HEK293 (cell line): ENCODE measurements around the gene CYTH3.

Source experiments
- CTCF ChIA-PET: fragments of 350-600 bp; formaldehyde crosslinking; extraction: SDS; loops from one replicate; lab custom pipeline; 2021; ENCODE audit warnings: antibody characterized with exemption; lab: Yijun Ruan, JAX
- POLR2A ChIA-PET: fragments of 300-600 bp; formaldehyde crosslinking; extraction: SDS; loops from one replicate; lab custom pipeline; 2020; ENCODE audit warnings: antibody characterized with exemption, inconsistent platforms; lab: Yijun Ruan, JAX
- H3K27ac ChIP-seq: fragments of 200-500 bp; sonication (Bioruptor generic); 2 replicates; pipeline ENCODE4 v1.5.1; 2014; ENCODE audit warnings: low read depth, low read length, control low read depth, inconsistent platforms; ENCODE audit errors: extremely low read depth
- H3K36me3 ChIP-seq, 2 experiments: fragments of 200-500 bp in 1 of 2; sonication (Bioruptor generic) in 1 of 2; 1 replicate in 1 of 2; 2 replicates in 1 of 2; pipeline ENCODE4 v1.5.1; 2014 to 2017; ENCODE audit warnings: inconsistent platforms in 2 of 2, low read length in 2 of 2; ENCODE audit not compliant: control insufficient read depth in 2 of 2, insufficient read depth in 1 of 2
- H3K4me1 ChIP-seq: fragments of 200-500 bp; sonication (Bioruptor generic); 2 replicates; pipeline ENCODE4 v1.5.1; 2014; ENCODE audit warnings: mild to moderate bottlenecking, low read length, inconsistent platforms; ENCODE audit not compliant: control insufficient read depth, insufficient read depth
- H3K4me3 ChIP-seq: 2 replicates; pipeline ENCODE4 v1.5.1; 2011; ENCODE audit warnings: low read depth, mild to moderate bottlenecking, control low read depth, low read length, moderate library complexity
- H3K9me3 ChIP-seq: fragments of 200-500 bp; sonication (Bioruptor generic); 2 replicates; pipeline ENCODE4 v1.5.1; 2014; ENCODE audit warnings: low read depth, low read length, inconsistent platforms; ENCODE audit not compliant: control insufficient read depth, insufficient read depth
- BCL11A ChIP-seq: fragments of 450-650 bp; formaldehyde crosslinking; IDR thresholded peaks from 2 replicates; pipeline ENCODE4 v1.5.1; 2016; ENCODE audit warnings: low read depth, missing biosample characterization, missing genetic modification characterization
- GLI4 ChIP-seq: fragments of 450-650 bp; formaldehyde crosslinking; IDR thresholded peaks from 2 replicates; pipeline ENCODE4 v1.5.1; 2016; ENCODE audit warnings: missing biosample characterization, missing genetic modification characterization
- ZFHX2 ChIP-seq: fragments of 450-650 bp; formaldehyde crosslinking; conservative IDR thresholded peaks from 2 replicates; pipeline ENCODE4 v1.5.1; 2016; ENCODE audit warnings: missing biosample characterization, missing genetic modification characterization
- ZNF112 ChIP-seq: fragments of 450-650 bp; formaldehyde crosslinking; IDR thresholded peaks from 2 replicates; pipeline ENCODE4 v1.5.0; 2017; ENCODE audit warnings: missing biosample characterization, missing genetic modification characterization
- ZNF121 ChIP-seq: fragments of 450-650 bp; formaldehyde crosslinking; IDR thresholded peaks from 2 replicates; pipeline ENCODE4 v1.5.1; 2016; ENCODE audit warnings: missing biosample characterization, missing genetic modification characterization
- ZNF132 ChIP-seq: fragments of 450-650 bp; formaldehyde crosslinking; IDR thresholded peaks from 2 replicates; pipeline ENCODE4 v1.5.1; 2017; ENCODE audit warnings: missing biosample characterization, missing genetic modification characterization, borderline replicate concordance
- ZNF214 ChIP-seq: fragments of 450-650 bp; formaldehyde crosslinking; IDR thresholded peaks from 2 replicates; pipeline ENCODE4 v1.5.1; 2017; ENCODE audit warnings: missing biosample characterization, mild to moderate bottlenecking, missing genetic modification characterization, borderline replicate concordance
- ZNF223 ChIP-seq: fragments of 450-650 bp; formaldehyde crosslinking; IDR thresholded peaks from 2 replicates; pipeline ENCODE4 v1.5.1; 2016; ENCODE audit warnings: missing biosample characterization, missing genetic modification characterization
- ZNF354C ChIP-seq: fragments of 450-650 bp; formaldehyde crosslinking; IDR thresholded peaks from 2 replicates; pipeline ENCODE4 v1.5.1; 2016; ENCODE audit warnings: missing biosample characterization, missing genetic modification characterization, low read depth, borderline replicate concordance
- ZNF362 ChIP-seq: fragments of 450-650 bp; formaldehyde crosslinking; IDR thresholded peaks from 2 replicates; pipeline ENCODE4 v1.5.1; 2016; ENCODE audit warnings: missing biosample characterization, missing genetic modification characterization
- ZNF416 ChIP-seq: fragments of 450-650 bp; formaldehyde crosslinking; IDR thresholded peaks from 2 replicates; pipeline ENCODE4 v1.5.1; 2016; ENCODE audit warnings: missing biosample characterization, missing genetic modification characterization
- ZNF510 ChIP-seq: fragments of 450-650 bp; formaldehyde crosslinking; IDR thresholded peaks from 2 replicates; pipeline ENCODE4 v1.5.1; 2018; ENCODE audit warnings: mild to moderate bottlenecking, missing genetic modification characterization, missing biosample characterization; ENCODE audit not compliant: insufficient replicate concordance
- ZNF518A ChIP-seq: fragments of 450-650 bp; formaldehyde crosslinking; conservative IDR thresholded peaks from 2 replicates; pipeline ENCODE4 v1.5.1; 2016; ENCODE audit warnings: low read depth, missing biosample characterization, missing genetic modification characterization
- ZNF626 ChIP-seq: fragments of 450-650 bp; sonication (Bioruptor Pico); formaldehyde crosslinking; IDR thresholded peaks from 2 replicates; pipeline ENCODE4 v1.5.1; 2018; ENCODE audit warnings: missing biosample characterization, missing genetic modification characterization, inconsistent platforms
- ZSCAN5A ChIP-seq: fragments of 450-650 bp; formaldehyde crosslinking; IDR thresholded peaks from 2 replicates; pipeline ENCODE4 v1.5.1; 2016; ENCODE audit warnings: missing biosample characterization, missing genetic modification characterization

The CYTH3 gene

GRCh38 chr7:6142871-6143380 lies 129.5 kb downstream of the CYTH3 start:
- Histone ChIP-seq H3K4me3 (no peak overlapping the region), H3K27ac (no peak overlapping the region), H3K36me3 (peaks cover 37 to 70% of the 10 kb centered on the region in 2 experiments), H3K4me1 (no peaks in the 10 kb centered on the region), H3K9me3 (no peaks in the 10 kb centered on the region)
- POLR2A ChIA-PET, result no interaction called here
- CTCF ChIA-PET, result interaction anchor here (0.6 to 0.7 kb wide), 3 partner anchors 13 to 130 kb away, joined by 3 to 4 read pairs (median 3); no protein-coding TSS in a partner anchor
- TF ChIP-seq ZNF214 (tag by site-specific recombination) (no peak), ZNF626 (tag by site-specific recombination) (no peak), GLI4 (tag by site-specific recombination) (no peak), ZNF510 (tag by site-specific recombination) (no peak), ZNF112 (tag by site-specific recombination) (no peak), ZNF354C (no peak), ZNF132 (tag by site-specific recombination) (no peak), ZNF416 (no peak), ZSCAN5A (no peak)

GRCh38 chr7:6139189-6139996 lies 133.0 kb downstream of the CYTH3 start:
- ChIA-PET CTCF (interaction anchor here (1.1 kb wide), 1 partner anchor 21 kb away, joined by 4 read pairs; no protein-coding TSS in a partner anchor), POLR2A (no interaction called here)
- TF ChIP-seq BCL11A (tag by site-specific recombination), result no peak
- no peak for TF ChIP-seq ZNF362 (tag by site-specific recombination)
- no peak for TF ChIP-seq ZNF223
- TF ChIP-seq ZNF121 (tag by site-specific recombination), result no peak
- TF ChIP-seq ZFHX2 (tag by site-specific recombination), result 0 out of 2 replicates have a peak, but pooled peaks have one; percentile 11
- no peak for TF ChIP-seq ZNF518A (tag by site-specific recombination)
- H3K4me3 ChIP-seq, result no peak overlapping the region
- peaks cover 26 to 41% of the 10 kb centered on the region in 2 experiments for H3K36me3 ChIP-seq
- H3K9me3 ChIP-seq, result no peaks in the 10 kb centered on the region
- no peak overlapping the region for H3K27ac ChIP-seq
- no peaks in the 10 kb centered on the region for H3K4me1 ChIP-seq
